Activated CD4-positive, alpha-beta T cell treated with anti-CD3 and anti-CD28 coated beads for 24 hours (primary cell): Measurements from ENCODE around the gene TBC1D8.

ENCODE experiments used
- DNase-seq, 2 donors: peaks; one replicate each; pipeline ENCODE4 v3.0.0-alpha.2; 2020; ENCODE audit warnings: low read depth in 2 of 2

Gene TBC1D8

GRCh38 chr2:101111917-101112771 lies 39.0 kb downstream of the TBC1D8 start:
- DNase-seq = no peak

GRCh38 chr2:101111262-101111838 lies 39.8 kb downstream of the TBC1D8 start:
- DNase-seq = no peak

GRCh38 chr2:101109451-101110118 lies 41.6 kb downstream of the TBC1D8 start:
- no peak for DNase-seq

- no peak for DNase-seq
These were observed 42.8 kb downstream of the TBC1D8 start for GRCh38 chr2:101108357-101108756.

GRCh38 chr2:101107241-101107640 lies 43.9 kb downstream of the TBC1D8 start:
- no peak for DNase-seq

- no peak for DNase-seq
These were observed 44.6 kb downstream of the TBC1D8 start for GRCh38 chr2:101106453-101107181.

- DNase-seq = no peak
These were observed 45.5 kb downstream of the TBC1D8 start for GRCh38 chr2:101105654-101106053.

- no peak for DNase-seq
These were observed 53.5 kb downstream of the TBC1D8 start for GRCh38 chr2:101097638-101098037.

GRCh38 chr2:101096619-101097142 lies 54.5 kb downstream of the TBC1D8 start:
- DNase-seq = no peak

- DNase-seq = no peak
These were observed 56.8 kb downstream of the TBC1D8 start for GRCh38 chr2:101094351-101094750.

GRCh38 chr2:101089942-101090799 lies 61.0 kb downstream of the TBC1D8 start:
- no peak for DNase-seq

GRCh38 chr2:101089419-101089818 lies 61.8 kb downstream of the TBC1D8 start:
- no peak for DNase-seq

GRCh38 chr2:101087638-101088037 lies 63.5 kb downstream of the TBC1D8 start:
- no peak for DNase-seq

- no peak for DNase-seq
These were observed 67.6 kb downstream of the TBC1D8 start for GRCh38 chr2:101083613-101084012.

GRCh38 chr2:101082998-101083397 lies 68.2 kb downstream of the TBC1D8 start:
- DNase-seq = no peak

- DNase-seq = no peak
These were observed 69.7 kb downstream of the TBC1D8 start for GRCh38 chr2:101081375-101081907.

GRCh38 chr2:101080211-101081068 lies 70.7 kb downstream of the TBC1D8 start:
- no peak for DNase-seq

GRCh38 chr2:101076581-101076980 lies 74.6 kb downstream of the TBC1D8 start:
- DNase-seq = no peak

- no peak for DNase-seq
These were observed 86.2 kb downstream of the TBC1D8 start for GRCh38 chr2:101064868-101065549.
